Measurements from ENCODE around the gene BTBD9. TPM values are rescaled to one million over a fixed set of nuclear protein-coding genes. Genes with fewer than 3 reads are reported as not detected.

BTBD9 gene
- total and polyA plus RNA-seq, 2 of the 13 experiments (the other 11 are each of a cell fraction or from before 2014, with no cell fraction given): 1.2 to 3.0 TPM

GRCh38 chr6:38528196-38528965 is 111.3 kb downstream of the BTBD9 start:
- H3K9ac ChIP-seq (ENCODE audit: insufficient read depth, low read depth, low read length): no peak overlapping the region
- no peak overlapping the region for H3K4me3 ChIP-seq (replicated peaks in 1 of 3; ENCODE audit: insufficient read depth in 1 of 3, low read depth in 2 of 3, low read length in 3 of 3)
- H3K9me3 ChIP-seq (ENCODE audit: low read length): peaks cover 9% of the 10 kb centered on the region
- no peak overlapping the region for H3K27ac ChIP-seq (ENCODE audit: extremely low read length, insufficient read depth, low read length)
- ChIA-PET CTCF (ENCODE audit: low intra/inter-chr PET ratio, low total read pairs) (no interaction called here), POLR2A (no interaction called here)
- TF ChIP-seq ATRX (CRISPR knock-in tag; IDR thresholded peaks at IDR 0.05; ENCODE audit: borderline replicate concordance): no peak
- TF ChIP-seq ZNF224 (CRISPR knock-in tag; IDR thresholded peaks at IDR 0.05): no peak
- TF ChIP-seq ZKSCAN5 (CRISPR knock-in tag; IDR thresholded peaks at IDR 0.05): no peak
- TF ChIP-seq ZNF513 (CRISPR knock-in tag; conservative IDR thresholded peaks at IDR 0.05): no peak
- no peak for TF ChIP-seq ZNF136 (CRISPR knock-in tag; IDR thresholded peaks at IDR 0.05; ENCODE audit: low read depth)
- no peak for TF ChIP-seq CEBPB (IDR thresholded peaks at IDR 0.05; ENCODE audit: borderline replicate concordance, low read depth, low read length)
- TF ChIP-seq CENPX (CRISPR knock-in tag; IDR thresholded peaks at IDR 0.05): no peak
- no peak for TF ChIP-seq TEAD3 (CRISPR knock-in tag; optimal IDR thresholded peaks at IDR 0.05; ENCODE audit: borderline replicate concordance)
- H3K36me3 ChIP-seq (replicated peaks in 1 of 2; ENCODE audit: control insufficient read depth in 1 of 2, insufficient read depth in 2 of 2, low read length in 2 of 2): no peaks in the 10 kb centered on the region
- H3K4me2 ChIP-seq (ENCODE audit: low read depth, low read length): no peak overlapping the region
- no peaks in the 10 kb centered on the region for H3K4me1 ChIP-seq (ENCODE audit: insufficient read depth, low read length)
- 38% methylated on average over 5 of the region's 5 CpGs for WGBS (ENCODE audit: low lambda C conversion rate)
- intact Hi-C loops (cut with micrococcal nuclease; ENCODE audit: unreplicated experiment): no loop called here
- FAIRE-seq: no peak
- in situ Hi-C loops (cut with HindIII; ENCODE audit: extremely low pct_ligation_motif_present, low pct_unique_long_range_greater_than_20kb): no loop called here
- BruUV-seq (replicated peaks): no TSS peak
- no peaks in the 10 kb centered on the region for H3K79me2 ChIP-seq (ENCODE audit: insufficient read depth, low read length)
- no peak for DNase-seq (ENCODE audit: low spot score)
- no peak for ATAC-seq
- no peak overlapping the region for H2AFZ ChIP-seq (ENCODE audit: low read length)
- no peaks in the 10 kb centered on the region for H4K20me1 ChIP-seq (ENCODE audit: insufficient read depth, low read length)
- no peaks in the 10 kb centered on the region for H3K27me3 ChIP-seq (ENCODE audit: control insufficient read depth in 1 of 2, insufficient read depth in 2 of 2, low read length in 2 of 2)
